ENCODE results near the gene H2BK1.

DNA sequence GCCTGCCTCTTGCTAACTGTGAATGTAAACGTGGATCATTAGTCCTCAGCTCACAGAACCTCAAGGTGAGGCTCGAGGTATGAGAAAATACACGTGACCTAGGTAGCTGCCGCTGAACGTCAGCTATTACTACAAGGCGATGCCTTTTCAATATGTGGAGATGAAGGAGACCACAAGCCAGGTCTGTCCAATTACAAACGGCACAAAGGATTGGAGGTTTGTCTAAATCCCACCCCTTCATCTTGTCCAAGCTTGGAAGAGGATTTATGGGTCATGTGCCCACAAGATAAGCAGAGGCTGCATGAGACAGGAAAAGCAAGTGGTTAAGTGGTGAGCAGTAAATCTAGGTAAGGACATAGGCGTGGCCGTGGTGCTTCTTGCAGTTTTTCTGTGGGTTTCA is 3.4 kb downstream of the H2BK1 start:
- TF ChIP-seq, protein P1, sequence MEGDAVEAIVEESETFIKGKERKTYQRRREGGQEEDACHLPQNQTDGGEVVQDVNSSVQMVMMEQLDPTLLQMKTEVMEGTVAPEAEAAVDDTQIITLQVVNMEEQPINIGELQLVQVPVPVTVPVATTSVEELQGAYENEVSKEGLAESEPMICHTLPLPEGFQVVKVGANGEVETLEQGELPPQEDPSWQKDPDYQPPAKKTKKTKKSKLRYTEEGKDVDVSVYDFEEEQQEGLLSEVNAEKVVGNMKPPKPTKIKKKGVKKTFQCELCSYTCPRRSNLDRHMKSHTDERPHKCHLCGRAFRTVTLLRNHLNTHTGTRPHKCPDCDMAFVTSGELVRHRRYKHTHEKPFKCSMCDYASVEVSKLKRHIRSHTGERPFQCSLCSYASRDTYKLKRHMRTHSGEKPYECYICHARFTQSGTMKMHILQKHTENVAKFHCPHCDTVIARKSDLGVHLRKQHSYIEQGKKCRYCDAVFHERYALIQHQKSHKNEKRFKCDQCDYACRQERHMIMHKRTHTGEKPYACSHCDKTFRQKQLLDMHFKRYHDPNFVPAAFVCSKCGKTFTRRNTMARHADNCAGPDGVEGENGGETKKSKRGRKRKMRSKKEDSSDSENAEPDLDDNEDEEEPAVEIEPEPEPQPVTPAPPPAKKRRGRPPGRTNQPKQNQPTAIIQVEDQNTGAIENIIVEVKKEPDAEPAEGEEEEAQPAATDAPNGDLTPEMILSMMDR (IDR thresholded peaks at IDR 0.05; ENCODE audit: low read depth, low read length, poor library complexity, severe bottlenecking): no peak
- TF ChIP-seq EZH2phosphoT487 (IDR thresholded peaks at IDR 0.05; ENCODE audit: borderline replicate concordance, low read length): no peak

Measured in DOHH2 (cell line).